Neural crest cell (in vitro differentiated cells): Measurements from ENCODE around the gene GPR65. TPM values are rescaled to one million over a fixed set of nuclear protein-coding genes. Genes with fewer than 3 reads are reported as not detected.
"Not testable (repeated sequence)": the region's sequence is repeated elsewhere in the genome, so short reads cannot be mapped to it uniquely, and the experiment has no call there.

Experiments
- DNase-seq: peaks from one replicate; pipeline ENCODE4 v3.0.0; 2021; ENCODE audit warnings: low read depth, mixed read lengths, low spot score
- H3K27ac Mint-ChIP-seq: one replicate; pipeline ENCODE4 v1.8.0; 2021; ENCODE audit warnings: mild to moderate bottlenecking, mixed read lengths; ENCODE audit not compliant: unreplicated experiment
- H3K27me3 Mint-ChIP-seq: 2 replicates; pipeline ENCODE4 v1.8.0; 2021; ENCODE audit warnings: low read depth, mild to moderate bottlenecking, mixed read lengths
- H3K36me3 Mint-ChIP-seq: 2 replicates; pipeline ENCODE4 v1.8.0; 2021; ENCODE audit warnings: low read depth, mild to moderate bottlenecking, mixed read lengths
- H3K4me1 Mint-ChIP-seq: 2 replicates; pipeline ENCODE4 v1.8.0; 2021; ENCODE audit warnings: mixed read lengths
- H3K4me3 Mint-ChIP-seq: one replicate; pipeline ENCODE4 v1.8.0; 2021; ENCODE audit warnings: mild to moderate bottlenecking, mixed read lengths
- H3K9me3 Mint-ChIP-seq: 2 replicates; pipeline ENCODE4 v1.8.0; 2021; ENCODE audit warnings: mixed read lengths
- total RNA-seq: library from RNA; stranded (reverse); gene quantifications from 2 replicates; pipeline ENCODE4 v1.2.1, GENCODE V29; 2021
- TF ChIP-seq, protein P1 (sequence below): fragments of 200-600 bp; sonication (generic); conservative IDR thresholded peaks from 2 replicates; pipeline ENCODE4 v1.5.0; 2021; ENCODE audit warnings: antibody characterized with exemption, mild to moderate bottlenecking

GPR65 gene
- total RNA-seq, 1 donor from 2014 or later = not detected

DNA sequence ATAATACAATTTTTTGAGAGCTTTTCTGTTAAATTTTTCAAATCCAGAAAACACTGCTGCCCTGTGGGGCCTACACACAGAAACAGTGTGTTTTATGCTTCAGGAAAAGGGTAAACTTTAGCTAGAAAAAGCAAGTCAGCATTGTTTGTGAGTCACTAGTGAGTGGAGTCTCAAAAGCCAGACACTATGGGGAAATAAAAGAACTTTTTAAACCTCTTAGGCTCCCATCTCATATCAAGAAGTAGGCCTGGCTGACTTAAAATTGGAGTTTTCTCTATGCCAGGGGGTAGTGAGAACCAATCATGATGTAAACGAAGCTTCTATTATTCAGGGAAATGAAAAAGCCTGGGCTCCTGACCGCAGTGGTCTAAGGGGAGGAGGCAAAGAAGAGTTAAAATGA is 12.6 kb downstream of the GPR65 start:
- H3K4me3 Mint-ChIP-seq = no peak overlapping the region
- TF ChIP-seq, protein P1, sequence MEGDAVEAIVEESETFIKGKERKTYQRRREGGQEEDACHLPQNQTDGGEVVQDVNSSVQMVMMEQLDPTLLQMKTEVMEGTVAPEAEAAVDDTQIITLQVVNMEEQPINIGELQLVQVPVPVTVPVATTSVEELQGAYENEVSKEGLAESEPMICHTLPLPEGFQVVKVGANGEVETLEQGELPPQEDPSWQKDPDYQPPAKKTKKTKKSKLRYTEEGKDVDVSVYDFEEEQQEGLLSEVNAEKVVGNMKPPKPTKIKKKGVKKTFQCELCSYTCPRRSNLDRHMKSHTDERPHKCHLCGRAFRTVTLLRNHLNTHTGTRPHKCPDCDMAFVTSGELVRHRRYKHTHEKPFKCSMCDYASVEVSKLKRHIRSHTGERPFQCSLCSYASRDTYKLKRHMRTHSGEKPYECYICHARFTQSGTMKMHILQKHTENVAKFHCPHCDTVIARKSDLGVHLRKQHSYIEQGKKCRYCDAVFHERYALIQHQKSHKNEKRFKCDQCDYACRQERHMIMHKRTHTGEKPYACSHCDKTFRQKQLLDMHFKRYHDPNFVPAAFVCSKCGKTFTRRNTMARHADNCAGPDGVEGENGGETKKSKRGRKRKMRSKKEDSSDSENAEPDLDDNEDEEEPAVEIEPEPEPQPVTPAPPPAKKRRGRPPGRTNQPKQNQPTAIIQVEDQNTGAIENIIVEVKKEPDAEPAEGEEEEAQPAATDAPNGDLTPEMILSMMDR = no peak
- H3K4me1 Mint-ChIP-seq = peaks cover 5% of the 10 kb centered on the region
- no peak overlapping the region for H3K27ac Mint-ChIP-seq
- no peak for DNase-seq
- H3K9me3 Mint-ChIP-seq = peaks cover 2% of the 10 kb centered on the region
- H3K36me3 Mint-ChIP-seq = no peaks in the 10 kb centered on the region
- peaks cover 2% of the 10 kb centered on the region for H3K27me3 Mint-ChIP-seq

DNA sequence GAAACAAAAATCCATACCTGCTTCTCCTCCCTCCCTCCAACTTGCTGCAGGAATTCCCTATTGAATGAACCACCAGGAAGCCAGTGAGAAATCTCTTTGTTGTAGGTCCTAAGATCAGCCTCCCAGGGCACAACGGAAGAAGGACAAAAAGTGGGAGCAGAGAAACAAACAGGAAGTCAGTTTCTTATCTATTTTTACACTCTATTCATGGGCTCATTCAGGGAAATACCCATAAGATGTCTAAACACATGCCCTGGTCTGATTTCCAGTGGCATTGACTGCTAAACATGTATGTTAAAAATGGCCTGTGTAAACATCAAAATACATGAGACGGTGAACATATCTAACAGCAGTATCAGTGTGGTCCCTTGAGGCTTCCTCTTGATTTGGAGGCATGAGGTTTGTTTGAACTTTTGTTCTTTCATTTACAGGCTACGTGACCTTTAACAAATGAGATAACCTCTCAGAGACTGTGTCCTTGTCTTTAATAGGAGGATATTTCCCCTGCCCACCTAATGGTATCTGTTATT is 18.8 kb downstream of the GPR65 start:
- H3K4me3 Mint-ChIP-seq = no peak overlapping the region
- no peaks in the 10 kb centered on the region for H3K27me3 Mint-ChIP-seq
- no peak overlapping the region for H3K27ac Mint-ChIP-seq
- no peak for DNase-seq
- TF ChIP-seq, protein P1 = no peak
- H3K36me3 Mint-ChIP-seq = no peaks in the 10 kb centered on the region
- peaks cover 11% of the 10 kb centered on the region for H3K4me1 Mint-ChIP-seq
- peaks cover 2% of the 10 kb centered on the region for H3K9me3 Mint-ChIP-seq

DNA sequence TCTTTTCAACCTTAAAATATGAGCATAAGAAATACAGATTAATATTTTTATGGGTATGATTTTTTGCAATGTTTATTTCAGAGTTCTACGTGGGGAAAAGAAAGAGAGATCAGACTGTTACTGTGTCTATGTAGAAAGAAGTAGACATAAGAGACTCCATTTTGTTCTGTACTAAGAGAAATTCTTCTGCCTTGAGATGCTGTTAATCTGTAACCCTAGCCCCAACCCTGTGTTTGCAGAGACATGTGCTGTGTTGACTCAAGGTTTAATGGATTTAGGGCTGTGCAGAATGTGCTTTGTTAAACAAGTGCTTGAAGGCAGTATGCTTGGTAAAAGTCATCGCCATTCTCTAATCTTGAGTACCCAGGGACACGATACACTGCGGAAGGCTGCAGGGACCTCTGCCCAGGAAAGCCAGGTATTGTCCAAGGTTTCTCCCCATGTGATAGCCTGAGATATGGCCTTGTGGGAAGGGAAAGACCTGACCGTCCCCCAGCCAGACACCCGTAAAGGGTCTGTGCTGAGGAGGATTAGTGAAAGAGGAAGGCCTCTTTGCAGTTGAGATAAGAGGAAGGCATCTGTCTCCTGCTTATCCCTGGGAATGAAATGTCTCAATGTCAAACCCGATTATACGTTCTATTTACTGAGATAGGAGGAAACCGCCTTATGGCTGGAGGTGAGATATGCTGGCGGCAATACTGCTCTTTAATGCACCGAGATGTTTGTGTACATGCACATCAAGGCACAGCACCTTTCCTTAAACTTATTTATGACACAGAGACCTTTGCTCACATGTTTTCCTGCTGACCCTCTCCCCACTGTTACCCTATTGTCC is 19.5 kb downstream of the GPR65 start:
- peaks cover 11% of the 10 kb centered on the region for H3K4me1 Mint-ChIP-seq
- H3K9me3 Mint-ChIP-seq, H3K27ac Mint-ChIP-seq, H3K4me3 Mint-ChIP-seq, H3K27me3 Mint-ChIP-seq, DNase-seq, H3K36me3 Mint-ChIP-seq: not testable (repeated sequence)

DNA sequence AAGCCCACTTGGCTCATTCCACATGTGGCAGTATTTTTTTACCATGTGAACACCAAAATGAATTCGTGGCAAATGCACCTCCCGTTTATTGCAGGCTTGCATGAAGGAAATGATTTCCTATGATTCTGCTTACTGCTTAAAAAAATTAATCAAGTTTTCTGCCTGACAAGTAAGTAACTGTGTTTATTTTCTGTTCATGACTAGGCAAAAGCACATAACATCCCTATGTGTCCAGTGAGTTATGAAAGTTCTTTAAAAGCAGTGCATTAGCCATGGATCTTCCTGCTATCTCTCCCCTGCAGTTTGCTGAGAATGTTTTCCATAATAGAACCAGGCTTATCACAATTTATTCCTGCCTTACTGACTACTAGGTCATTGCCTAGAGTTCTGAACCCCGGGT is 20.4 kb downstream of the GPR65 start:
- TF ChIP-seq, protein P1 = no peak
- no peak overlapping the region for H3K4me3 Mint-ChIP-seq
- peaks cover 11% of the 10 kb centered on the region for H3K4me1 Mint-ChIP-seq
- H3K36me3 Mint-ChIP-seq = no peaks in the 10 kb centered on the region
- no peaks in the 10 kb centered on the region for H3K27me3 Mint-ChIP-seq
- H3K27ac Mint-ChIP-seq = no peak overlapping the region
- H3K9me3 Mint-ChIP-seq = peaks cover 2% of the 10 kb centered on the region
- no peak for DNase-seq

DNA sequence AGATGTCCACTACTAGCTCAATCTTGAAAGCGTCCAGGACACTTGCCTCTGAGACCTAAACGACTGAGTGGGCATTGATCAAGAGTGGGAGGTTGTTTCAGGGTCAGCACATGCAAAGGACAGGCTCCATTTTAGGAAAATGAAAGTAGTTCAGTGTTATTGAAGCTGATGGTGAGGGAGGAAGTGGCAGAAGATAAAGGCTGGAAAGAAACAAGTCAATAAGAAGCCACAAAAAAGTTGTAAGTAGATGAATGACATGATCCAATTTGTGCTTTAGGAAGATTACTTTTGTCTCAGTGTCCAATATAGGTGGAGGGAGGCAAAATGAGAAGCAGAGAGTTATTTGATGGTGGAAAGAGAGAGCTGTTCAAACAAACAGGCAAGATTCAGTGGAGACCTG is 22.0 kb downstream of the GPR65 start:
- H3K4me1 Mint-ChIP-seq = peaks cover 11% of the 10 kb centered on the region
- peaks cover 2% of the 10 kb centered on the region for H3K9me3 Mint-ChIP-seq
- no peaks in the 10 kb centered on the region for H3K36me3 Mint-ChIP-seq
- H3K27me3 Mint-ChIP-seq = no peaks in the 10 kb centered on the region
- TF ChIP-seq, protein P1 = no peak
- no peak overlapping the region for H3K4me3 Mint-ChIP-seq
- no peak for DNase-seq
- no peak overlapping the region for H3K27ac Mint-ChIP-seq

DNA sequence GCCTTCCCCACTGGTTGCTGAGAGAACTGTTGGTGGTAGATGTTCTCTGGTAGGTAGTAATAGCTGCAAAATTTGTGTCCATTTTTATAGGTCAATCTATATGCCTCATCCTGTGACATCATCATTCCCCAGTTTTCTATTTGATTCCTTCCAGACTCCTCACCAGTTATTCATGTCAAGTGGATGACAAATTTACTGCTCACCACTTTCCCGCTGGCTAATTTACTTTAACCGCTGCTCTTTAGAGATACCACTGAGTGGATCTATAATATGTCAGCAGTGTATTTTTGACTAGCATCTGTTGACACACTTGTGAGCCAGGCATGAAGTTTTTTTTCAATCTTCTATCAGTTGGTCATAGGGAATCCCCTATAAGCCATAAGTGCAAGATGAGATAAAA is 24.6 kb downstream of the GPR65 start:
- H3K27ac Mint-ChIP-seq = no peak overlapping the region
- H3K9me3 Mint-ChIP-seq = peaks cover 7% of the 10 kb centered on the region
- TF ChIP-seq, protein P1 = no peak
- DNase-seq = no peak
- H3K36me3 Mint-ChIP-seq = no peaks in the 10 kb centered on the region
- peaks cover 3% of the 10 kb centered on the region for H3K27me3 Mint-ChIP-seq
- no peak overlapping the region for H3K4me3 Mint-ChIP-seq
- H3K4me1 Mint-ChIP-seq = no peaks in the 10 kb centered on the region
